Measurements from ENCODE around the gene ST6GALNAC3.

Gene ST6GALNAC3

DNA sequence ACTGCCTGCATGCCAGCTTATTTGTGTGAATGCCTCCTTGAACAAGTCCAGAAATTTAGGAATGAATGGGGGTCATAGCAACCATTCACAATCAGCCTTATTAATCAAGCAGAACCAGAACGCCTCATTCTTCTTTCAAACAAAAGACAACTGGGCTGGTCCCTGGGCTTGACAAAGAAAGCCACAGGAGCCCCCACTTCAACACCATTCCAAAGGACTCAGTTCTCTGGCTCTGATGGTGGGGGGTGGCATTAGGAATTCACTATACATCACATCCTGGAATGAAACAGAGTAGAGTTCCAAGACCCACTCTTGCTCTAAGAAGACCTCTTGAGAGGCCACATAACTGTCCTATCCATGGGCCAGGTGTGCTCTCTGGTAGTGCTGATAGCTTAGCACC lies 606.1 kb downstream of the ST6GALNAC3 start:
- Histone ChIP-seq H3K4me3 (no peak overlapping the region), H3K27me3 (no peaks in the 10 kb centered on the region), H3K9ac (no peak overlapping the region), H4K20me1 (no peaks in the 10 kb centered on the region), H3K36me3 (no peaks in the 10 kb centered on the region), H3K4me1 (no peaks in the 10 kb centered on the region), H3K4me2 (no peak overlapping the region), H3K9me3 (no peaks in the 10 kb centered on the region), H3K27ac (no peak overlapping the region)
- no peak for TF ChIP-seq Cebpa-rat (IDR thresholded peaks at IDR 0.05)

DNA sequence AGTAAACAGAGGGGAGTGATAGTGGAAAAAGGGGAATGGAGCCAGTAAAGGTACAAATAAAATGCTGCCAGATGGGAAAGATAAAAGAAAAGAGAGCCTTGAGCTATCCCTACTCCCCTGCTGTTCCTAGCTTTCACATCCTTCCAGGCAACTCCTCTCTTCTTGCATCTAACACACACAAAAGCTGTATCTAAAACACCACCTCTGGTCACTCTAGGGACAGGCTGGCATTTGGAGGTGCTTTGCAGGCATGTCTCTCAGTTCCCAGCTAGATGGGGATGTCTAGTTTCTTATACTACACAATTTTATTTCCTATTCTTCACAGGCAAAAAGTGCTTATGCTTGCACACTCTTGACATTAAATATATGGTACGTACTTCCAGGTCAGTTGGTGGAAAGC lies 607.6 kb downstream of the ST6GALNAC3 start:
- Histone ChIP-seq H3K36me3 (no peaks in the 10 kb centered on the region), H3K27me3 (no peaks in the 10 kb centered on the region), H3K27ac (no peak overlapping the region), H3K9ac (no peak overlapping the region), H4K20me1 (no peaks in the 10 kb centered on the region), H3K9me3 (no peaks in the 10 kb centered on the region), H3K4me1 (no peaks in the 10 kb centered on the region), H3K4me3 (no peak overlapping the region), H3K4me2 (no peak overlapping the region)
- no peak for TF ChIP-seq Cebpa-rat (IDR thresholded peaks at IDR 0.05)
